ENCODE measurements around the gene LZTS2. TPM values are rescaled to one million over a fixed set of nuclear protein-coding genes. Genes with fewer than 3 reads are reported as not detected.

Gene LZTS2
- total RNA-seq, 6 experiments from 2014 or later = 5.6 to 17.5 (median 11.0) TPM

- ATAC-seq = peak; percentile 69 to 75 (median 72)
- intact Hi-C loops (cut with DNase I) = no loop called here
- TF ChIP-seq POLR2A (IDR thresholded peaks at IDR 0.05) = peak; percentile 38
- TF ChIP-seq, protein P1, sequence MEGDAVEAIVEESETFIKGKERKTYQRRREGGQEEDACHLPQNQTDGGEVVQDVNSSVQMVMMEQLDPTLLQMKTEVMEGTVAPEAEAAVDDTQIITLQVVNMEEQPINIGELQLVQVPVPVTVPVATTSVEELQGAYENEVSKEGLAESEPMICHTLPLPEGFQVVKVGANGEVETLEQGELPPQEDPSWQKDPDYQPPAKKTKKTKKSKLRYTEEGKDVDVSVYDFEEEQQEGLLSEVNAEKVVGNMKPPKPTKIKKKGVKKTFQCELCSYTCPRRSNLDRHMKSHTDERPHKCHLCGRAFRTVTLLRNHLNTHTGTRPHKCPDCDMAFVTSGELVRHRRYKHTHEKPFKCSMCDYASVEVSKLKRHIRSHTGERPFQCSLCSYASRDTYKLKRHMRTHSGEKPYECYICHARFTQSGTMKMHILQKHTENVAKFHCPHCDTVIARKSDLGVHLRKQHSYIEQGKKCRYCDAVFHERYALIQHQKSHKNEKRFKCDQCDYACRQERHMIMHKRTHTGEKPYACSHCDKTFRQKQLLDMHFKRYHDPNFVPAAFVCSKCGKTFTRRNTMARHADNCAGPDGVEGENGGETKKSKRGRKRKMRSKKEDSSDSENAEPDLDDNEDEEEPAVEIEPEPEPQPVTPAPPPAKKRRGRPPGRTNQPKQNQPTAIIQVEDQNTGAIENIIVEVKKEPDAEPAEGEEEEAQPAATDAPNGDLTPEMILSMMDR (IDR thresholded peaks at IDR 0.05) = peak; percentile 82 to 97 (median 90)
- no peaks in the 10 kb centered on the region for H3K27me3 ChIP-seq
- peak; percentile 85 to 89 (median 88) for DNase-seq
- H3K36me3 ChIP-seq = peaks cover 0 to 3% (median 0%) of the 10 kb centered on the region in 4 donors
- no peaks in the 10 kb centered on the region for H3K9me3 ChIP-seq
- H3K4me3 ChIP-seq = peak overlapping the region; percentile 77 to 81 (median 78)
- 0% methylated on average over 17 of the region's 66 CpGs for WGBS (ENCODE audit: insufficient coverage, low coverage, low lambda C conversion rate, missing lambda C conversion rate)
- H3K4me1 ChIP-seq = peaks cover 0 to 18% (median 3%) of the 10 kb centered on the region in 4 donors
- H3K27ac ChIP-seq = peak overlapping the region; percentile 96 to 100 (median 97)
Observed at GRCh38 chr10:100997360-100998182, 2.0 kb upstream of the LZTS2 start.

DNA sequence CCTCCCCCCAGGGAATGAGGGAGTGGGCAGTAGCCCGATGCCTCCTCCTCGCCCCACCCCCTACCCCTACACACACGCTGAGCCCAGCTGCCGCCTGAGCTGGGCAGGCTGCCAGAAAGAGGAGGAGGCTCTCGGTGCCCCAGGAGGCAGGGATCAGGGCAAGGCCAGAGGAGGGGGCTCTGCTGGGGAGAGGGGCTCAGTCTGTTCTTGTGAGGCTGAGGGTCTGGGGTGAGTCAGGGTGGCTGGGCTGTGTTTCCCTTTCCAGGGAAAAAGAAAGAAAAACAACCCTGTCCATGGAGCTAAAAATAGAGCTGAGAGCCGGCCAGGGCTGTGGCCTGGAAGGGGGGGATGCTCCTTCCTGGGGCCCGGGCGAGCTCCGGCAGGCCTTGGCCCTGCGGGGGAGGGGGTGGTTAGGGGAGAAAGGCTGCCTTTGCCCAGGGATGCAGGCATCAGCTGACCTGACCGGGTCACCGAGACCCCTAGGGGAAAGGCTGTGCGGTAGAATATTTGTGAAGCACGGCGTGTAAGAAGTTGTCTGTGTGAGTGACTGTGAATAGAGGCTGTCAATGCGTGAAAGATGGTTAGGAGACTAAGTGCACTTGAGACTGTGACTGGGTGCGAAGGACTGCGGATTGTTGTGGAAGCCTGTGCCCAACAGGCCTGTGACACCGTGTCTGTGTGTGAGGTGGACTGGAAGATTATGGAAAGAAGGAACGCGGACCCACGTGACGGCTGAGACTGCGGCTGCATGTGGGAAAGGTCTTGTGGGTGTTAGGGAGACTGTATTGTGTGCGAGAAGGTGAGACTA is 1.2 kb upstream of the LZTS2 start:
- Histone ChIP-seq H3K4me1 (peaks cover 0 to 18% (median 3%) of the 10 kb centered on the region in 4 donors), H3K36me3 (peaks cover 0 to under 1% (median 0%) of the 10 kb centered on the region in 4 donors), H3K27me3 (no peaks in the 10 kb centered on the region), H3K27ac (peak overlapping the region; percentile 96 to 100 (median 97)), H3K4me3 (peak overlapping the region; percentile 77 to 81 (median 78)), H3K9me3 (no peaks in the 10 kb centered on the region)
- peak; percentile 86 to 88 (median 87) for DNase-seq
- peak; percentile 50 to 65 (median 58) for ATAC-seq
- intact Hi-C loops (cut with DNase I) = no loop called here
- no peak for TF ChIP-seq POLR2A (IDR thresholded peaks at IDR 0.05)
- TF ChIP-seq, protein P1 (IDR thresholded peaks at IDR 0.05) = no peak
- WGBS (ENCODE audit: insufficient coverage, low coverage, low lambda C conversion rate, missing lambda C conversion rate) = 4% methylated on average over 19 of the region's 25 CpGs

GRCh38 chr10:100998991-100999741 is 442 bp upstream of the LZTS2 start:
- no peaks in the 10 kb centered on the region for H3K9me3 ChIP-seq
- H3K27ac ChIP-seq = peak overlapping the region; percentile 96 to 100 (median 97)
- H3K27me3 ChIP-seq = no peaks in the 10 kb centered on the region
- H3K4me3 ChIP-seq = peak overlapping the region; percentile 77 to 81 (median 78)
- TF ChIP-seq, protein P1 (IDR thresholded peaks at IDR 0.05) = peak; percentile 96 to 98 (median 96)
- TF ChIP-seq POLR2A (IDR thresholded peaks at IDR 0.05) = peak; percentile 81
- WGBS (ENCODE audit: insufficient coverage, low coverage, low lambda C conversion rate, missing lambda C conversion rate) = 0% methylated on average over 1 of the region's 83 CpGs
- DNase-seq (peak; percentile 83 to 86 (median 83)), ATAC-seq (peak; percentile 65 to 74 (median 70))
- H3K4me1 ChIP-seq = peaks cover 0 to 18% (median 3%) of the 10 kb centered on the region in 4 donors
- H3K36me3 ChIP-seq = no peaks in the 10 kb centered on the region
- intact Hi-C loops (cut with DNase I) = no loop called here

Measured in right lobe of liver (tissue), 6 donors.